ENCODE data around the gene HIVEP3. TPM values are rescaled to one million over a fixed set of nuclear protein-coding genes. Genes with fewer than 3 reads are reported as not detected.

Gene HIVEP3
- total RNA-seq, 1 donor from 2014 or later = 8.9 TPM

DNA sequence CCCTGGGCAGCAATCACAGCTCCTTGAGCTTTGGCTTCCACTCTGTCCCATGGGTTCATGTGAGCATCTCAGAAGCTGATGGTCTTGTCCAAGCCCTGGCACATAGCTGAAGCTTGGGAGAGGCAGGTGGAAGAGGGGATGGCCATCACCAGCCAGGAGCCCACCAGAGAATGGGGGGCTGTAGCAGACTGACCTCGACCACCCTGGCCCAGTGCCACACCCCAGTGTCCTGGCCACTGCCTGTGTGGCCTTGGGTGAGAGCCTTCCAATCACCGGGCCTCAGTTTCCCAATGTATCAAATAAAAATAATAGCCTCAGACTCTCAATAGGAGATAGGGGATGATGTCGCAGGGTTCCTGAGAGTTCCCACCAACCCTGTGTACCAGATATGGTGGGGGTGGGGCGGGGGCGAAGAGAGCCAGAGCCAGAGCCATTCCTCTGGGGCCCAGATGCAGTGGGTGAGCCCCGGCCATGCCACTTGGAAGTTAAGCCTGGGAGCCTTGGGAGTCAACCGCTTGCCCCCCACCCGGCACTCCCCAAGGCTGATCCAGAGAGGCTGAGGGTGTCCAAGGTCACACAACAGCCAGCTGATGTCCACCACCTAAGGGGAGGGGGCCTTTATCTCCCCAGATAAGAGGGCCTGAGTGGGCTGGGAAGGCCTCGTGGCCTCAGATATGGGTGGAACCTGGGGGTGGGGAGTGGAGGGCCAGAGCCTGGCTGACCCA, 424.9 kb downstream of the HIVEP3 start:
- Mint-ChIP-seq H3K27ac (ENCODE audit: unreplicated experiment) (no peak overlapping the region), H3K36me3 (ENCODE audit: low read depth, unreplicated experiment) (no peaks in the 10 kb centered on the region), H3K4me3 (ENCODE audit: unreplicated experiment) (no peak overlapping the region), H3K27me3 (ENCODE audit: low read depth, unreplicated experiment) (no peaks in the 10 kb centered on the region), H3K9me3 (ENCODE audit: unreplicated experiment) (peaks cover 2% of the 10 kb centered on the region), H3K4me1 (ENCODE audit: low read depth, unreplicated experiment) (peaks cover 20% of the 10 kb centered on the region)
- FAIRE-seq (no peak), DNase-seq (ENCODE audit: low read depth) (no peak)
- no peaks in the 10 kb centered on the region for H3K79me2 ChIP-seq (ENCODE audit: insufficient read depth, low read length)
- no peak overlapping the region for H3K4me2 ChIP-seq (ENCODE audit: low read length)
- peaks cover 43% of the 10 kb centered on the region for H3K4me1 ChIP-seq (ENCODE audit: insufficient read depth, low read length)
- H3K9ac ChIP-seq (ENCODE audit: low read length) = peak overlapping the region; percentile 42
- H3K36me3 ChIP-seq (ENCODE audit: insufficient read depth, low read length) = no peaks in the 10 kb centered on the region
- no peaks in the 10 kb centered on the region for H4K20me1 ChIP-seq (ENCODE audit: insufficient read depth, low read length)
- no peaks in the 10 kb centered on the region for H3K27me3 ChIP-seq (ENCODE audit: insufficient read depth, low read length)
- H2AFZ ChIP-seq (ENCODE audit: low read depth, low read length) = no peak overlapping the region
- H3K4me3 ChIP-seq (ENCODE audit: insufficient read depth, low read depth, low read length) = no peak overlapping the region
- H3K27ac ChIP-seq (ENCODE audit: low read depth, low read length) = peak overlapping the region; percentile 51
- no peaks in the 10 kb centered on the region for H3K9me3 ChIP-seq (ENCODE audit: insufficient read depth, low read depth, low read length)
- no peak for TF ChIP-seq EZH2 (IDR thresholded peaks at IDR 0.05; ENCODE audit: insufficient read depth, low read length)
- TF ChIP-seq, protein P1, sequence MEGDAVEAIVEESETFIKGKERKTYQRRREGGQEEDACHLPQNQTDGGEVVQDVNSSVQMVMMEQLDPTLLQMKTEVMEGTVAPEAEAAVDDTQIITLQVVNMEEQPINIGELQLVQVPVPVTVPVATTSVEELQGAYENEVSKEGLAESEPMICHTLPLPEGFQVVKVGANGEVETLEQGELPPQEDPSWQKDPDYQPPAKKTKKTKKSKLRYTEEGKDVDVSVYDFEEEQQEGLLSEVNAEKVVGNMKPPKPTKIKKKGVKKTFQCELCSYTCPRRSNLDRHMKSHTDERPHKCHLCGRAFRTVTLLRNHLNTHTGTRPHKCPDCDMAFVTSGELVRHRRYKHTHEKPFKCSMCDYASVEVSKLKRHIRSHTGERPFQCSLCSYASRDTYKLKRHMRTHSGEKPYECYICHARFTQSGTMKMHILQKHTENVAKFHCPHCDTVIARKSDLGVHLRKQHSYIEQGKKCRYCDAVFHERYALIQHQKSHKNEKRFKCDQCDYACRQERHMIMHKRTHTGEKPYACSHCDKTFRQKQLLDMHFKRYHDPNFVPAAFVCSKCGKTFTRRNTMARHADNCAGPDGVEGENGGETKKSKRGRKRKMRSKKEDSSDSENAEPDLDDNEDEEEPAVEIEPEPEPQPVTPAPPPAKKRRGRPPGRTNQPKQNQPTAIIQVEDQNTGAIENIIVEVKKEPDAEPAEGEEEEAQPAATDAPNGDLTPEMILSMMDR (IDR thresholded peaks at IDR 0.05; ENCODE audit: insufficient read depth, low read depth, low read length) = no peak

DNA sequence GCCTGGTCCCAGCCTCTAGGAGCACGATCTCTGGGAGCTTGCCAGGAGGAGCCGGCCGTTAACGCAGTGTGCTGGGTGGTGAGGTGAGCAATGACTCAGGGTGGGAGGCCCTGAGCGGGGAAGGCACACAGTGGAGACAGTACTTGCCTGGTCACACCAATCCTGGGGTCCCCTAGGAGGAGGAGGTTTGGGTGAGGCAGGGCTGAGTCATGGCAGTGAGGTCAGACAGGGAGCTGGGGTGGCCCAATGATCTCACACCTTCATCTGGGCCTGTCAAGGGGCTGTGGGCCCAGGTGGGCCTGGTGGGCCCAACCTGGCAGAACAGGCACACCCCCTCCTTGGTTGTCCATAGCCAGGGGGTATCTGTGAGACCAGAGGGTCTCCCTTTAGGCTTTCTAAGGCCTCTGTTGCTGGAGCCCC, 425.6 kb downstream of the HIVEP3 start:
- Mint-ChIP-seq H3K36me3 (ENCODE audit: low read depth, unreplicated experiment) (no peaks in the 10 kb centered on the region), H3K27me3 (ENCODE audit: low read depth, unreplicated experiment) (no peaks in the 10 kb centered on the region), H3K4me3 (ENCODE audit: unreplicated experiment) (no peak overlapping the region), H3K4me1 (ENCODE audit: low read depth, unreplicated experiment) (peaks cover 18% of the 10 kb centered on the region), H3K9me3 (ENCODE audit: unreplicated experiment) (no peaks in the 10 kb centered on the region), H3K27ac (ENCODE audit: unreplicated experiment) (no peak overlapping the region)
- no peak overlapping the region for H3K4me3 ChIP-seq (ENCODE audit: insufficient read depth, low read depth, low read length)
- peaks cover 36% of the 10 kb centered on the region for H3K4me1 ChIP-seq (ENCODE audit: insufficient read depth, low read length)
- no peaks in the 10 kb centered on the region for H3K27me3 ChIP-seq (ENCODE audit: insufficient read depth, low read length)
- no peaks in the 10 kb centered on the region for H3K79me2 ChIP-seq (ENCODE audit: insufficient read depth, low read length)
- peak overlapping the region; percentile 42 for H3K9ac ChIP-seq (ENCODE audit: low read length)
- TF ChIP-seq, protein P1 (IDR thresholded peaks at IDR 0.05; ENCODE audit: insufficient read depth, low read depth, low read length) = no peak
- no peak for TF ChIP-seq EZH2 (IDR thresholded peaks at IDR 0.05; ENCODE audit: insufficient read depth, low read length)
- H3K36me3 ChIP-seq (ENCODE audit: insufficient read depth, low read length) = no peaks in the 10 kb centered on the region
- H2AFZ ChIP-seq (ENCODE audit: low read depth, low read length) = no peak overlapping the region
- H3K4me2 ChIP-seq (ENCODE audit: low read length) = peak overlapping the region; percentile 3
- H3K27ac ChIP-seq (ENCODE audit: low read depth, low read length) = peak overlapping the region; percentile 51
- no peaks in the 10 kb centered on the region for H3K9me3 ChIP-seq (ENCODE audit: insufficient read depth, low read depth, low read length)
- no peaks in the 10 kb centered on the region for H4K20me1 ChIP-seq (ENCODE audit: insufficient read depth, low read length)
- FAIRE-seq = peak; percentile 9
- peak; percentile 91 for DNase-seq (ENCODE audit: low read depth)

DNA sequence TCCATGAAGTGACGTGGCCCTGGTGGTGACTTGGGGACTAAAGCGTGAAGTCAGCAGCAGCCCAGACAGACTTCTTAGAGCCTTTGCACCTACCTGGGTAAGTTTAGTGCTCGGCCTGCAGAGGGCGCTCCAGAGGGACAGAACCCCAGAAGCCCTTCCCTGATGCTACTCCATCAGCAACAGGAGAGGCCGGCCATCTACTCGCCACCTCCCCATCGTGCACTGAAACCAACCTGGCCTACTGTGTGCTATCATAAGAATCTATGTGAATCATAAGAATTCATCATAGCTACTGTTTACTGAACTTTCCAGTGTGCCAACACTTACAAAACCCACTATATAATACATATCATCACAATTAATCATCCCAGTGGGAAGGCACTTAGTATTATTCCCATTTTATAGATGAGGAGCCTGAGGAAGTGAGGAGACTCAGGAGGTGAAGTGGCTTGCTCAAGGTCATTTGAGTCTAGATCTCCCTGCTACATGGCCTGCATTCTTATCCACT, 426.3 kb downstream of the HIVEP3 start:
- no peak for DNase-seq (ENCODE audit: low read depth)
- H3K79me2 ChIP-seq (ENCODE audit: insufficient read depth, low read length) = no peaks in the 10 kb centered on the region
- no peaks in the 10 kb centered on the region for H3K27me3 ChIP-seq (ENCODE audit: insufficient read depth, low read length)
- no peaks in the 10 kb centered on the region for H4K20me1 ChIP-seq (ENCODE audit: insufficient read depth, low read length)
- no peaks in the 10 kb centered on the region for H3K36me3 Mint-ChIP-seq (ENCODE audit: low read depth, unreplicated experiment)
- no peak overlapping the region for H3K4me3 ChIP-seq (ENCODE audit: insufficient read depth, low read depth, low read length)
- no peak overlapping the region for H3K4me3 Mint-ChIP-seq (ENCODE audit: unreplicated experiment)
- H3K27me3 Mint-ChIP-seq (ENCODE audit: low read depth, unreplicated experiment) = no peaks in the 10 kb centered on the region
- no peak for FAIRE-seq
- TF ChIP-seq, protein P1 (IDR thresholded peaks at IDR 0.05; ENCODE audit: insufficient read depth, low read depth, low read length) = peak; percentile 30
- no peak for TF ChIP-seq EZH2 (IDR thresholded peaks at IDR 0.05; ENCODE audit: insufficient read depth, low read length)
- no peak overlapping the region for H2AFZ ChIP-seq (ENCODE audit: low read depth, low read length)
- no peaks in the 10 kb centered on the region for H3K36me3 ChIP-seq (ENCODE audit: insufficient read depth, low read length)
- H3K27ac Mint-ChIP-seq (ENCODE audit: unreplicated experiment) = no peak overlapping the region
- H3K9me3 Mint-ChIP-seq (ENCODE audit: unreplicated experiment) = no peaks in the 10 kb centered on the region
- peaks cover 37% of the 10 kb centered on the region for H3K4me1 ChIP-seq (ENCODE audit: insufficient read depth, low read length)
- H3K9me3 ChIP-seq (ENCODE audit: insufficient read depth, low read depth, low read length) = no peaks in the 10 kb centered on the region
- H3K4me1 Mint-ChIP-seq (ENCODE audit: low read depth, unreplicated experiment) = peaks cover 19% of the 10 kb centered on the region
- peak overlapping the region; percentile 3 for H3K4me2 ChIP-seq (ENCODE audit: low read length)
- peak overlapping the region; percentile 41 for H3K27ac ChIP-seq (ENCODE audit: low read depth, low read length)
- H3K9ac ChIP-seq (ENCODE audit: low read length) = no peak overlapping the region

Measured in astrocyte (in vitro differentiated cells and primary cell).